GM12878 (cell line): Measurements from ENCODE around the gene ITPRIPL2. TPM values are rescaled to one million over a fixed set of nuclear protein-coding genes. Genes with fewer than 3 reads are reported as not detected.

Experiments used
- BHLHE40 ChIP-seq, 2 experiments: fragments of 450-650 bp in 1 of 2; IDR thresholded peaks; 2 replicates each; pipeline ENCODE4 v1.6.1; 2011 to 2017; ENCODE audit warnings: low read depth in 2 of 2, borderline replicate concordance in 1 of 2, improper control_type of control experiment in 1 of 2, low read length in 1 of 2, mild to moderate bottlenecking in 1 of 2
- CUX1 ChIP-seq: IDR thresholded peaks from 2 replicates; pipeline ENCODE4 v1.6.1; 2012; ENCODE audit warnings: improper control_type of control experiment, low read depth, low read length; ENCODE audit not compliant: insufficient replicate concordance
- EED ChIP-seq: sonication (generic); IDR thresholded peaks from 2 replicates; pipeline ENCODE4 v1.6.1; 2016; ENCODE audit warnings: antibody characterized with exemption, low read depth
- ELK1 ChIP-seq: IDR thresholded peaks from 2 replicates; pipeline ENCODE4 v1.6.1; 2012; ENCODE audit warnings: low read depth, low read length, improper control_type of control experiment
- KAT2A ChIP-seq: conservative IDR thresholded peaks from 2 replicates; pipeline ENCODE4 v1.6.1; 2011; ENCODE audit warnings: low read depth, low read length; ENCODE audit not compliant: control insufficient read depth
- MYB ChIP-seq: fragments of 150-350 bp; IDR thresholded peaks from 2 replicates; pipeline ENCODE4 v1.6.1; 2014; ENCODE audit warnings: mild to moderate bottlenecking, low read depth, low read length, borderline replicate concordance
- PRDM15 ChIP-seq: fragments of 450-650 bp; formaldehyde crosslinking; IDR thresholded peaks from 2 replicates; pipeline ENCODE4 v1.4.0; 2020; ENCODE audit warnings: mild to moderate bottlenecking, moderate library complexity
- RB1 ChIP-seq: fragments of 450-650 bp; formaldehyde crosslinking; IDR thresholded peaks from 2 replicates; pipeline ENCODE4 v1.6.1; 2017; ENCODE audit warnings: mild to moderate bottlenecking, borderline replicate concordance
- RCOR1 ChIP-seq: conservative IDR thresholded peaks from 2 replicates; pipeline ENCODE4 v1.6.1; 2012; ENCODE audit warnings: low read depth, low read length, improper control_type of control experiment
- RUNX3 ChIP-seq: IDR thresholded peaks from 2 replicates; pipeline ENCODE4 v1.6.1; 2012; ENCODE audit warnings: low read length, inconsistent platforms
- SREBF2 ChIP-seq: IDR thresholded peaks from 2 replicates; pipeline ENCODE4 v1.6.1; 2012; ENCODE audit warnings: mild to moderate bottlenecking, low read length
- TCF7 ChIP-seq: IDR thresholded peaks from 2 replicates; pipeline ENCODE4 v1.6.1; 2014; ENCODE audit warnings: antibody characterized with exemption, borderline replicate concordance
- ZNF687 ChIP-seq: fragments of 450-650 bp; IDR thresholded peaks from 2 replicates; pipeline ENCODE4 v1.6.1; 2017; ENCODE audit warnings: mild to moderate bottlenecking, moderate library complexity
- polyA plus RNA-seq, 11 experiments: library from polyadenylated mRNA; depleted of rRNA in 4 of 11; unstranded in 6 of 11; stranded (reverse) in 5 of 11; fragments of >200 nt; fragmentation: Nextera tagmentation in 4 of 11; fragmentation: Illumina TruSeq in 1 of 11; extraction: Ambion mirVana in 4 of 11; extraction: Trizol in 1 of 11; gene quantifications; 1 replicate in 1 of 11; 2 replicates in 10 of 11; pipeline versions ENCODE4 v1.2.1 to v1.2.3, GENCODE V29; 2011 to 2016; ENCODE audit warnings: inconsistent platforms in 2 of 11, missing spikeins in 2 of 11, low read depth in 1 of 11
- total RNA-seq, 4 experiments: library from RNA; depleted of rRNA in 3 of 4; stranded (reverse); fragments of >200 nt in 3 of 4; fragmentation: Illumina TruSeq in 1 of 4; extraction: Trizol in 1 of 4; gene quantifications; 2 replicates each; pipeline versions ENCODE4 v1.2.1 to v1.2.3, GENCODE V29; 2013 to 2021

Gene ITPRIPL2
- total and polyA plus RNA-seq, 10 of the 15 experiments (the other 5 are each of a cell fraction or from before 2014, with no cell fraction given), result 0.48 to 14.3 (median 3.5) TPM

- TF ChIP-seq CUX1, result no peak
- TF ChIP-seq RCOR1, result no peak
- no peak for TF ChIP-seq RB1
- TF ChIP-seq MYB, result no peak
- TF ChIP-seq SREBF2, result no peak
- no peak for TF ChIP-seq KAT2A
- TF ChIP-seq RUNX3, result peak; percentile 85
- no peak for TF ChIP-seq ELK1
- no peak for TF ChIP-seq ZNF687
- TF ChIP-seq EED, result peak; percentile 99
- TF ChIP-seq TCF7, result no peak
- no peak for TF ChIP-seq PRDM15 (CRISPR knock-in tag)
- TF ChIP-seq BHLHE40 (IDR thresholded peaks at IDR 0.05; ENCODE audit: borderline replicate concordance in 1 of 2, low read depth in 2 of 2, low read length in 1 of 2), result no peak
These were observed 13.9 kb downstream of the ITPRIPL2 start (continued) for GRCh38 chr16:19127674-19128131.
